ENCODE measurements around the gene PAX6.

GRCh38 chr11:31779374-31779791, 31.7 kb downstream of the PAX6 start:
- no peak for TF ChIP-seq CTCF (conservative IDR thresholded peaks at IDR 0.05; ENCODE audit: low read depth, low read length)
- no peak for TF ChIP-seq EZH2phosphoT487 (IDR thresholded peaks at IDR 0.05; ENCODE audit: borderline replicate concordance, low read length)
